Lower lobe of right lung (tissue), 2 donors: ENCODE results near the gene DYNC1I2. TPM values are rescaled to one million over a fixed set of nuclear protein-coding genes. Genes with fewer than 3 reads are reported as not detected.
"Not testable (repeated sequence)": the region's sequence is repeated elsewhere in the genome, so short reads cannot be mapped to it uniquely, and the experiment has no call there.

Experiments
- ATAC-seq, 2 donors: fragments of 200-7000 bp; cut with Tn5 transposase; one replicate each; pipeline ENCODE4 v1.9.1; 2020 to 2022; ENCODE audit warnings: mild to moderate bottlenecking in 2 of 2, moderate library complexity in 2 of 2
- DNase-seq: peaks from one replicate; pipeline ENCODE4 v3.0.0-alpha.2; 2020
- H3K27ac ChIP-seq: fragments of 200-600 bp; one replicate; pipeline ENCODE4 v1.8.0; 2022
- H3K27me3 ChIP-seq: fragments of 200-600 bp; one replicate; pipeline ENCODE4 v1.8.0; 2022; ENCODE audit warnings: low read depth
- H3K36me3 ChIP-seq: fragments of 200-600 bp; one replicate; pipeline ENCODE4 v1.8.0; 2022; ENCODE audit warnings: mild to moderate bottlenecking
- H3K4me1 ChIP-seq: fragments of 200-600 bp; one replicate; pipeline ENCODE4 v1.8.0; 2022
- H3K4me3 ChIP-seq: fragments of 200-600 bp; one replicate; pipeline ENCODE4 v1.8.0; 2022; ENCODE audit warnings: mild to moderate bottlenecking
- H3K9me3 ChIP-seq: fragments of 200-600 bp; one replicate; pipeline ENCODE4 v1.8.0; 2022
- intact Hi-C: fragments of 100-400 bp; cut with DNase I; formaldehyde crosslinking; loops from one replicate; pipeline ENCODE4 v1.11.0; 2022
- total RNA-seq: library from RNA; stranded (reverse); fragmentation: NEBNext Ultra II Directional; extraction: Animal tissue kit (Norgen Biotek cat#: 25700); gene quantifications from one replicate; pipeline ENCODE4 v1.2.1, GENCODE V29; 2021
- TF ChIP-seq, protein P1 (sequence below): fragments of 200-600 bp; IDR thresholded peaks from one replicate; pipeline ENCODE4 v1.8.0; 2022; ENCODE audit warnings: antibody characterized with exemption, mild to moderate bottlenecking
- donor health status: DM: no; HTN: yes; CAD: no; lungs with severe emphysema.

Gene DYNC1I2
- total RNA-seq, 1 donor from 2014 or later, result 77.2 TPM

DNA sequence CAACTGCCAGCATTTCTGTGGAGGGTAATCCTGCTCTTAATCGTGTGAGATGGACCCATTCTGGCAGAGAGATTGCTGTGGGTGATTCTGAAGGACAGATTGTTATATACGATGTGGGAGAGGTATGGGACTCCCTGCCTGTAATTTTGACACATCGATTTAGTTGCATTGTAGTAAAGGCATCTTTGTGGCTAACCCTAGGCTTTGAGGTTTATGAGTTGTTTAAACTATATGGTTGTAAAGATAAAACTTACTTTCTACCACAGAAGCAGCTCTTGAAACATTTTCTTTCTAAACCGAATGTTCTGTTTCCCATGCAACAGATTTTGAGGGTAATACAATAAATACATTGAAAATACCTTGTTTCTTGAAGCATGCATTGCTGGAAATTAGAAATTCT, 58.5 kb downstream of the DYNC1I2 start:
- Histone ChIP-seq H3K4me3 (no peak overlapping the region), H3K27ac (no peak overlapping the region), H3K36me3 (peaks cover 93% of the 10 kb centered on the region), H3K9me3 (no peaks in the 10 kb centered on the region), H3K4me1 (no peaks in the 10 kb centered on the region), H3K27me3 (no peaks in the 10 kb centered on the region)
- ATAC-seq, result no peak
- intact Hi-C loops, result no loop called here
- DNase-seq, result no peak
- TF ChIP-seq, protein P1, sequence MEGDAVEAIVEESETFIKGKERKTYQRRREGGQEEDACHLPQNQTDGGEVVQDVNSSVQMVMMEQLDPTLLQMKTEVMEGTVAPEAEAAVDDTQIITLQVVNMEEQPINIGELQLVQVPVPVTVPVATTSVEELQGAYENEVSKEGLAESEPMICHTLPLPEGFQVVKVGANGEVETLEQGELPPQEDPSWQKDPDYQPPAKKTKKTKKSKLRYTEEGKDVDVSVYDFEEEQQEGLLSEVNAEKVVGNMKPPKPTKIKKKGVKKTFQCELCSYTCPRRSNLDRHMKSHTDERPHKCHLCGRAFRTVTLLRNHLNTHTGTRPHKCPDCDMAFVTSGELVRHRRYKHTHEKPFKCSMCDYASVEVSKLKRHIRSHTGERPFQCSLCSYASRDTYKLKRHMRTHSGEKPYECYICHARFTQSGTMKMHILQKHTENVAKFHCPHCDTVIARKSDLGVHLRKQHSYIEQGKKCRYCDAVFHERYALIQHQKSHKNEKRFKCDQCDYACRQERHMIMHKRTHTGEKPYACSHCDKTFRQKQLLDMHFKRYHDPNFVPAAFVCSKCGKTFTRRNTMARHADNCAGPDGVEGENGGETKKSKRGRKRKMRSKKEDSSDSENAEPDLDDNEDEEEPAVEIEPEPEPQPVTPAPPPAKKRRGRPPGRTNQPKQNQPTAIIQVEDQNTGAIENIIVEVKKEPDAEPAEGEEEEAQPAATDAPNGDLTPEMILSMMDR, result no peak

DNA sequence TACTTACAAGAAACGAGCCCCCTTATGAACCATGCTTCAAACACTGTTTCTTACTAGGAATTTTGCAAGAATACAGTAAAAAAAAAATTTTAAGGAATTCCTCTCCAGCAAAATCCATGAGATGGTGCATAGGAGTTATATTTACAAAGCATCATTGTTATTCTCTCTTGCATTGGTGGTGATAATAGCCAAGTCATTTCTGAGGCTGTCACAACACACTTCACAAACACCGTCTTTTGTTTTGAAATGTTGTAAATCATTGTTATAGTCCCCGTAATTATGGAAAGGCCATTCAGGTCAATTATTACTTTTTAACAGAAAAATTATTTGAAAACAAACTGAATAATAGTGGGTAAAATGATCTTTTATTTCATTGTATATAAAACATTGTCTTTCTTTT, 60.1 kb downstream of the DYNC1I2 start:
- Histone ChIP-seq H3K9me3 (no peaks in the 10 kb centered on the region), H3K36me3 (peaks cover 91% of the 10 kb centered on the region), H3K4me3 (no peak overlapping the region), H3K27me3 (no peaks in the 10 kb centered on the region), H3K4me1 (no peaks in the 10 kb centered on the region), H3K27ac (no peak overlapping the region)
- TF ChIP-seq, protein P1, result no peak
- ATAC-seq (no peak), DNase-seq (no peak)
- intact Hi-C loops, result no loop called here

DNA sequence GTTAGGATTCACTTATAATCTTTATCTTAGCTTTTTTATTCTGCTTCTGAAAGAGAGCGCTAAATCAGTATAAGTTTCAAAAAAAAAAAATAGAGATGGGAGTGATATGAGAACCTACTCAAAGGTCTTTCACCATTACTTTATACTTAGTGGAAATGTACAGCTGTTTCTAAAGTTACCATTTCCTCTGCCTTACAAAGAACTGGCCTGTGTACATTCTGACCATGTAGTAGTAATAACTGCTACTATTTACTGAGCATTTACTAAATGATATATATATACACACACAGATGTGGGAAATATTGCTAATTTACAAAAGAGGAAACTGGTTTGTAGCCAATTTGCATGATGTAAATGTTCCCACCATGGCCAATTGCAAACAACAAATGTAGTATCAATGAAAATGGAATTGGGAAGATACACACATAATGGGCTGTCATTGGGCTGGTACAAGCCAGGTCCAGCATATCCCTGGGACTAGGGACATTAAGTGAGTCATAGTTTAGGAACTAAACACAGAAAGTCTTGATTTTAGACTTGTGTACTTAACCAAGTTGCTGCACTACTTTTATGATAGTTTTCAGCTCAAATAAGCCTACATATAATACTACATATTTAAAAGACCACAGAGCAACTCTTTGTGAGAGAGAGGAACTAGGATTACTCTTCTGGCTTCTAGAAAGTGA, 67.1 kb downstream of the DYNC1I2 start:
- ATAC-seq (no peak), DNase-seq (no peak)
- Histone ChIP-seq H3K9me3 (no peaks in the 10 kb centered on the region), H3K27ac (no peak overlapping the region), H3K4me1 (no peaks in the 10 kb centered on the region), H3K27me3 (no peaks in the 10 kb centered on the region), H3K4me3 (no peak overlapping the region), H3K36me3 (peaks cover 37% of the 10 kb centered on the region)
- intact Hi-C loops, result no loop called here
- TF ChIP-seq, protein P1, result no peak

DNA sequence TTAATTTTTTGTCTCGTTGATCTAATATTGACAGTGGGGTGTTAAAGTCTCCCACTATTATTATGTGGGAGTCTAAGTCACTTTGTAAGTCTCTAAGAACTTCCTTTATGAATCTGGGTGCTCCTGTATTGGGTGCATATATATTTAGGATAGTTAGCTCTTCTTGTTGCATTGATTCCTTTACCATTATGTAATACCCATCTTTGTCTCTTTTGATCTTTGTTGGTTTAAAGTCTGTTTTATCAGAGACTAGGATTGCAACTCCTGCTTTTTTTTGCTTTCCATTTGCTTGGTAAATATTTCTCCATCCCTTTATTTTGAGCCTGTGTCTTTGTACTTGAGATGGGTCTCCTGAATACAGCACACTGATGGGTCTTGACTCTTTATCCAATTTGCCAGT, 71.5 kb downstream of the DYNC1I2 start:
- H3K27ac ChIP-seq, H3K27me3 ChIP-seq, H3K9me3 ChIP-seq, ATAC-seq, DNase-seq, intact Hi-C loops, H3K4me3 ChIP-seq, H3K4me1 ChIP-seq: not testable (repeated sequence)
- H3K36me3 ChIP-seq, result peaks cover 16% of the 10 kb centered on the region

DNA sequence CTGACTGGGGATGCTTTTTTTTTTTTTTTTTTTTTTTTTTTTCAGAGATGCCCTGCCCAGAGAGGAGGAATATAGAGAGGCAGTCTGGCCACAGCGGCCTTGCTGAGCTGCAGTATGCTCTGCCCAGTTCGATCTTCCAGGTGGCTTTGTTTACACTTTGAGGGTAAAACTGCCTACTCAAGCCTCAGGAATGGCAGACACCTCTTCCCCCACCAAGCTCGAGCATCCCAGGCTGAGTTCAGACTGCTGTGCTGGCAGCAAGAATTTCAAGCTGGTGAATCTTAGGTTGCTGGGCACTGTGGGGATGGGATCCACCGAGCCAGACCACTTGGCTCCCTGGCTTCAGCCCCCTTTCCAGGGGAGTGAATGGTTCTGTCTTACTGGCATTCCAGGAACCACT, 73.9 kb downstream of the DYNC1I2 start:
- H3K4me1 ChIP-seq, H3K27ac ChIP-seq, H3K27me3 ChIP-seq, H3K4me3 ChIP-seq, intact Hi-C loops, DNase-seq, ATAC-seq, H3K9me3 ChIP-seq: not testable (repeated sequence)
- peaks cover 16% of the 10 kb centered on the region for H3K36me3 ChIP-seq

DNA sequence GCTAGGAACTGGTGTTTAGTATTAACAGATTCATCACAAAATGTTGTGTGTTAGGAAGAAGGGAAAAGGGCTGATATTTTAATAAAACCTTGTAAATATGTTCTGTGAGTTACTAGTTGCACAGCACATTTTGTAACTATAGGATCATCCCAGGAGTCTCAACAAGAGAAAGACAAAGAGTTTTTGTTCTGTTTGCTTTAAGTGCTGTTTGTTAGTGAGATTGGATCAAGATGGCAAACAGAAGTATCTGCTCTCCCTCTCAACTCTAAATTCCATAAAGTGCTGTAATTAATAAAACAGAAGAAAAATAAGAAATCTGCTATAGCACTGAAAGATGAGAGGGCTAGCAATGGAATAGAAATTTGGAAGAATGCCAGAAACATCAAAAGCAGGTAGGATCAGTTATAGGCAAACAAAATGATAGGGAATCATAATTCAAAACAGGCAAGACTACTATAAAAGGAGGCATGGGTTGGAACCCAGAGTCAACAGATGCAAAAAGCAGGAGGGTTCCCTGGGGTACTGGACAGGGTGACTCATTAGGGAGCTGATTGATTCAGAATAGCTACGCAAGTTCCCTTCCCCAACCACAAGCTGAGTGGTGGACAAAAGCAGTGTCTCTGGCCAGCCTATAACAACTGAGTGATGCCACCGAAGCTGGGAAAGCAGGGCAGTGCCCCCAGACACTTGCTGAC, 75.8 kb downstream of the DYNC1I2 start:
- no peaks in the 10 kb centered on the region for H3K9me3 ChIP-seq
- TF ChIP-seq, protein P1, result no peak
- no peak overlapping the region for H3K4me3 ChIP-seq
- ATAC-seq, result no peak
- no peak for DNase-seq
- H3K27ac ChIP-seq, result no peak overlapping the region
- intact Hi-C loops, result no loop called here
- no peaks in the 10 kb centered on the region for H3K27me3 ChIP-seq
- H3K36me3 ChIP-seq, result peaks cover 19% of the 10 kb centered on the region
- no peaks in the 10 kb centered on the region for H3K4me1 ChIP-seq
